ENCODE measurements around the gene GOLGA5.
"Not testable (repeated sequence)": the region's sequence is repeated elsewhere in the genome, so short reads cannot be mapped to it uniquely, and the experiment has no call there.

Gene GOLGA5

GRCh38 chr14:92775292-92775691 is 18.8 kb upstream of the GOLGA5 start:
- in situ Hi-C loops (cut with HindIII; ENCODE audit: low sequenced_read_pairs) = not testable (repeated sequence)

DNA sequence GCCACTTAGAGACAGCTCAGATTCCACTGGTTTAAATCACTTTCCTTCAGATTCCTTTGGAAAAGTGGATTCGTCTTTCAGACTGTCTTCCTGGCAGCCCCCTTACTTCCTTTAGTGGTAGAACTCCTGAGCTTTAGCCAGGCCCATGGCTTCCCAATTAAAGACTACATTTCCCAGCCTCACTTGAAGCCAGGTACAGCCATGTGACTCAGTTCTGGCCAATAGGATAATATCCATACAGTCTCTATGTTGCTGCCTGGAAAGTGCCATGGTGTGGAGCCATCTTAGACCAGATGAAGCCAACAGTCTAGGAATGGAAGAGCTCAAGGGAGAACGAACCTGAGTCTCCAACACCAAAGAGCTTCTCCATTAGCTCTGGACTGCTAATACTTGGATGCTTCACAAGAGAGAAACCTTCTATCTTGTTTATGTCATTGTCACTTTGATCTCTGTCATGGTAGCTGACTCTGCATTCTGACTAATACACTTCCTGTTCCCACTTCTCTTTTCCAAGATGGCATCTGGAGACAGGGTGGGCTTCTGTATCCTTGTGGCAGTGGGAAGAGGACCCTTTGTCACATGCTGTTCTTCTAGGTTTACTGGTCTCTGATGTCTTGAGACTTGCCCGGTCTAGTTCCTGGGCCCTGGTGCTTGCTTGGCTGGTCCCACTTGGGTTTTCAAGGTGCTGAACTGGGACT is 15.1 kb upstream of the GOLGA5 start:
- in situ Hi-C loops (cut with HindIII; ENCODE audit: low sequenced_read_pairs) = not testable (repeated sequence)

- in situ Hi-C loops (cut with HindIII; ENCODE audit: low sequenced_read_pairs) = no loop called here
Measured at GRCh38 chr14:92780444-92781232, 13.5 kb upstream of the GOLGA5 start.

- in situ Hi-C loops (cut with HindIII; ENCODE audit: low sequenced_read_pairs) = no loop called here
Measured at GRCh38 chr14:92781350-92781749, 12.8 kb upstream of the GOLGA5 start.

GRCh38 chr14:92783813-92784431 is 10.2 kb upstream of the GOLGA5 start:
- in situ Hi-C loops (cut with HindIII; ENCODE audit: low sequenced_read_pairs) = no loop called here

GRCh38 chr14:92785667-92786426 is 8.3 kb upstream of the GOLGA5 start:
- in situ Hi-C loops (cut with HindIII; ENCODE audit: low sequenced_read_pairs) = no loop called here

DNA sequence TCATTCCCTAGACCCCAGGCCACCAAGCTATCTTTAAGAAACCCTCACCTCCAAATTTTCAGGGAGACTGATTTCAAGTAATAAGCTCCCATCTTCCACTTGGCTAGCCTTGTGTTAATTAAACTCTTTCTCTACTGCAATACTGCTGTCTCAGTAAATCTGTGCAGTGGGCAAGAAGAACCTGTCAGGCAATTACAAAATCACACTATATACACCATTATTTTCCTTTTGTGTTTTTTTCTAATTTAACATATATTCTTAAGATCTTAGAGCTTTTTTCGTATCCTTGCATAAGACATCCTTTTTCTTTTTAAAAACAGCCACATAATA is 7.7 kb upstream of the GOLGA5 start:
- in situ Hi-C loops (cut with HindIII; ENCODE audit: low sequenced_read_pairs) = no loop called here

GRCh38 chr14:92787554-92787953 is 6.6 kb upstream of the GOLGA5 start:
- in situ Hi-C loops (cut with HindIII; ENCODE audit: low sequenced_read_pairs) = no loop called here

DNA sequence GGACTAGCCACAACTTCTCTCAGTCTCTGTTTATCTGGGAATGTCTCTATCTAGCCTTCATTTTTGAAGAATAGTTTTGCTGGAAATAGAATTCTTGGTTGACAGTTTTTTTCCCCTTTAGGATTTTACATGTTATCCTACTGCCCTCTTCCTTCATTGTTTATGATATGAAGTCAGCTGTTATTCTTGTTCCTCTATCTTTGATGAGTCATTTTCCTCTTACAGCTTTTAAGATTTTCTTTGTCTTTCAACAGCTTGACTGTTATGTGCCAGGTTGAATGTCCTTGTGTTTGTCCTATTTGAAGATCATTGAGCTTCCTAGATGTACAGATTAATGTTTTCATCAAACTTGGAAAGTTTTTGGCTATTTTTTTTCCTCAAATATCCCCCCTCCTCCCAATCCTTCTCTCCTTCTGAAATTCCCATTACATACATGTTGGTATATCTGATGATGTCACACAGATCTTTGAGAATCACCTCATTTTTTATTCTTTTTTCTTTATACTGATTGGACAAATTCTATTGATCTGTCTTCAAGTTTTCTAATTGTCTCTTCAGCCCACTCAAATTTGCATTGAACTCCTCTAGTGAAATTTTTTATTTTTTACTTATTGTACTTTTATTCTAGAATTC is 4.5 kb upstream of the GOLGA5 start:
- in situ Hi-C loops (cut with HindIII; ENCODE audit: low sequenced_read_pairs) = no loop called here

DNA sequence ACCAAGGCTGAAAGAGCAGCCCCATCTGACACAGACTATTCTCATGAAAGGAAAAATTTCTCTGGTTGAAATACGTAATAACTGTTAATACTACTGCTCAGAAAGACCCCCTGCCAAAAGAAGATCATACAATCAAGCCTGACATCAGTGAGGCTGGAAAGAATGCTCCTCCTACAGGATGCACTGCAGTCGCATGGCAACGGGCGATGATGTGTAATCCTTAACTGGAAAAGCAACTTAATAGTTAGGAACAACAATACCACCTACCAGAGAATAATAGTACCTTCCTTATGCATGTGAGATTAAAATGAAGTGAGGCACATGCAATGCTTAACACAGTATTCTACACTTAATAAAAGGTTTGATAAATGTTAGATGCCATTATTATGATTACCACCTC is 1.2 kb upstream of the GOLGA5 start:
- in situ Hi-C loops (cut with HindIII; ENCODE audit: low sequenced_read_pairs) = no loop called here

DNA sequence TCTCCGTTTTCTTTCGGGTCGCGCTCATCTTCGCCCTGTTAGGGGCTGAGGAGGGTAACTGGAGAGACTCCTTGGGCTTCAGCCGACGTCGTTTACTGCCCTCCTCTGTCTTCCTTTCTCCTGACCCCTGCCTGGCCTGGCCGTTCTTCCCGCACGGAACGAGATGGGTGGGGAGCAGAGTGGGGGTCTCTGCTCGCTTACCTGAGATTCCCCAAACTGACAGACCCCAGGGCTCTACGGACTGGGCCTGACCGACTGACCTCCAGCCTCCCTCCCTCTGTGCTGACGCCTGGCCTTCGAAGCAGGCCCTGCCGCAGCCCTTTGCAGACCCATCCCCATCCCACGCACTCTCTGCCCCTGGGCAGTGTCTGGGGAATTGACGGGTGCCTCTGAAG is 439 bp downstream of the GOLGA5 start:
- in situ Hi-C loops (cut with HindIII; ENCODE audit: low sequenced_read_pairs) = no loop called here

DNA sequence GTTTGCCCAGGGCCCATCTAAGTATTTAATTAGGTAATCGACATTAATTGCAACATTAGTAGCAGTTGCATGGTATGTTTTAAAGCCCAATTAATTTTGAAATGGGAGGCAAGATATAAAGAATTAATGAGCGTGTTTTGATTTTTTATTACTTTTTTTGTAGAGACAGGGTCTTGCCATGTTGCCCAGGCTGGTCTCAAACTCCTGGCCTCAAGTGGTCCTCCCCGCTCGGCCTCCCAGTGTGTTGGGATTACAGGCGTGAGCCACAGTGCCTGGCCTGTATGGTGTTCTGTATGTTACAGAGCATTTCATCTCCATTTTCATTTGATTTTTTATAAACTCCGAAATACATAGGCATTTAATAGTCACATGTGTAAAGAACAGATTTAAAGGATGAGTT is 856 bp downstream of the GOLGA5 start:
- in situ Hi-C loops (cut with HindIII; ENCODE audit: low sequenced_read_pairs) = no loop called here

GRCh38 chr14:92797935-92798653 is 4.0 kb downstream of the GOLGA5 start:
- in situ Hi-C loops (cut with HindIII; ENCODE audit: low sequenced_read_pairs) = no loop called here

DNA sequence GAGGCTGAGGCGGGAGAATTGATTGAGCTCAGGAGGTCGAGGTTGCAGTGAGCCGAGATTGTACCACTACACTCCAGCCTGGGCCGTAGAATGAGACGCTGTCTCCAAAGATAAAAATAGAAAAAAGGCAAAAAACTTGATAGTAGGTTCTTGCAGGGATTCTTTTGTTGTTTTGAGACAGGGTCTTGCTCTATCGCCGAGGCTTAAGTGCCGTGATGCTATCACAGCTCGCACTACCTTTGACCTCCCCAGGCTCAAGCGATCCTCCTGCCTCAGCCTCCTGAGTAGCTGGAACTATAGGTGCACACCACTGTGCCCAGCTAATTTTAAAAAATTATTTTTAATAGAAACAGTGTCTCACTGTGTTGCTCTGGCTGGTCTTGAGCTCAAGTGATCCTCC is 4.7 kb downstream of the GOLGA5 start:
- in situ Hi-C loops (cut with HindIII; ENCODE audit: low sequenced_read_pairs) = no loop called here

DNA sequence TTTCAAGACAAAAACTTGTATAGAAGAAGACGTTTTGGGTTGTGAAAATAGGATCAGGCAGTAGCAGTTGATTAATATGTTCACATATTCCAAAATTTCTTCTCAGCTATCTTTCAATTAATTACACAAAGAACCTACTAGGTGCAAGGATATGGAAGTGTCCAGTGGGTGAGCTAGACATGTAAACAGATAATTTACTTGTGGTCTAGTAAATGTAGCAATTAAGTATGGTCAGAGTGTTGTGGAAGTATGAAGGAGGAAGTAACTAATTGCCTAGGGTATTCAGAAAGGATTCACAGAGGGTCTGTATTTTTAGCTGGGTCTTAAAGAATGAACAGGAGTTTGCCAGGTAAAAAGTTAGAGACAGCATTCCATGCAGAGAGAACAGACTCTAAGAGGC is 5.9 kb downstream of the GOLGA5 start:
- in situ Hi-C loops (cut with HindIII; ENCODE audit: low sequenced_read_pairs) = no loop called here

DNA sequence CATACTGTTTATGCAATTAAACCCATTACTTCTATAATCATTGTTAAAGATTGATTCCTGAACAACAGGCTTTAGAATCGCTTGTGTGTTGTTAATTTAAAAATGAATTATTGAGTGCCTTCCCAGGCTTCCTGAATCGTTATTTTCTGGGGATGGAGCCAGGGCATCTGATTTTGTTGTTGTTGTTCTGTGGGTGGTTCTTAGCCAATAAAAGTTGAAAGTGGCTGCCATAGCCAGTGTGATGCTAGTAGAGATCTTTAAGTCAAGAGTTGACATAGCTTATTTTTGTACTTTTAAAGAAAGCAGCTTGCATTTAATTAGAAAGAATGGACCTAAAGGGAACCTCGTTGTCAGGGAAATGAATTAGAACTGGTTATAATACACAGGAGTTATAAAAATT is 6.4 kb downstream of the GOLGA5 start:
- in situ Hi-C loops (cut with HindIII; ENCODE audit: low sequenced_read_pairs) = no loop called here

DNA sequence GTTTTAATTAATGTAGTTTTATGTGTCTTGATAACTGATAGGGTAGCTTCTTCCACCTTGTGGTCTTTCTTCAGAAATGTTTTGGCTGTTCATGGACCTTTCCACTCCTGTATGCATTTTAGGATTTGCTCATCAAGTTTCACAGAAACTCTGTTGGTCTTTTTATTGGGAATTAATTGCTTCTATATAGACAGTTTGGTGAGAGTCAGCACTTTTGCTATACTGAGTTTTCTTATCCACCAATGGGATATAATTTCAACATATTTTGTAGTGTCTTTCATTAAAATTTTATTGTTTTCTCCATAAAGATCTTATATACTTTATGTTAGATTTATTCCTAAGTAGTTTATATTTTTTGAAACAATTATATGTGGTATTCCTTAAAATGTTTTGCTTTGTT is 7.8 kb downstream of the GOLGA5 start:
- in situ Hi-C loops (cut with HindIII; ENCODE audit: low sequenced_read_pairs) = no loop called here

GRCh38 chr14:92802678-92803077 is 8.6 kb downstream of the GOLGA5 start:
- in situ Hi-C loops (cut with HindIII; ENCODE audit: low sequenced_read_pairs) = no loop called here

DNA sequence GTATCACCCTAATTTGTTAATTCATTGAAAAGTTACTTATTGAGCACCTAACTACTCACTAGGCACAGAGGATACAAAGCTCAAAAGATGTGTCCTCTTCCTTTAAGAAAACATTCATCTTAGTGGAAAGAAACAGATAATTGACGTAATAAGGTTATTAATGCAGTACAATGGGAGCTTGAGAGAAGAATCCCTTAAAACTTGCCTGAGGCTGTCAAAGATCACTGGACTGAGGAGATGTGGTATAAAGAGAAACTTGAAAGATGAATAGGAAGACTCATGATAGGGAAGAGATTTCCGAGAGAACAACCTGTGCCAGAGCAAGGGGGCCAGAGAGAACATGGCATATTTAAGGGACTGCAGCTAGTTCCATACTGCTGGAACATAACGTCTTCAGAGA is 19.1 kb downstream of the GOLGA5 start:
- in situ Hi-C loops (cut with HindIII; ENCODE audit: low sequenced_read_pairs) = no loop called here

- in situ Hi-C loops (cut with HindIII; ENCODE audit: low sequenced_read_pairs) = no loop called here
Measured at GRCh38 chr14:92819011-92819597, 25.0 kb downstream of the GOLGA5 start.

Data from DLD1 (cell line).